ENCODE results near the gene ITIH5.

- TF ChIP-seq, protein P1, sequence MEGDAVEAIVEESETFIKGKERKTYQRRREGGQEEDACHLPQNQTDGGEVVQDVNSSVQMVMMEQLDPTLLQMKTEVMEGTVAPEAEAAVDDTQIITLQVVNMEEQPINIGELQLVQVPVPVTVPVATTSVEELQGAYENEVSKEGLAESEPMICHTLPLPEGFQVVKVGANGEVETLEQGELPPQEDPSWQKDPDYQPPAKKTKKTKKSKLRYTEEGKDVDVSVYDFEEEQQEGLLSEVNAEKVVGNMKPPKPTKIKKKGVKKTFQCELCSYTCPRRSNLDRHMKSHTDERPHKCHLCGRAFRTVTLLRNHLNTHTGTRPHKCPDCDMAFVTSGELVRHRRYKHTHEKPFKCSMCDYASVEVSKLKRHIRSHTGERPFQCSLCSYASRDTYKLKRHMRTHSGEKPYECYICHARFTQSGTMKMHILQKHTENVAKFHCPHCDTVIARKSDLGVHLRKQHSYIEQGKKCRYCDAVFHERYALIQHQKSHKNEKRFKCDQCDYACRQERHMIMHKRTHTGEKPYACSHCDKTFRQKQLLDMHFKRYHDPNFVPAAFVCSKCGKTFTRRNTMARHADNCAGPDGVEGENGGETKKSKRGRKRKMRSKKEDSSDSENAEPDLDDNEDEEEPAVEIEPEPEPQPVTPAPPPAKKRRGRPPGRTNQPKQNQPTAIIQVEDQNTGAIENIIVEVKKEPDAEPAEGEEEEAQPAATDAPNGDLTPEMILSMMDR (IDR thresholded peaks at IDR 0.05; ENCODE audit: poor library complexity, severe bottlenecking), result no peak
- TF ChIP-seq POLR2AphosphoS5 (IDR thresholded peaks at IDR 0.05) (no peak), EZH2 (IDR thresholded peaks at IDR 0.05; ENCODE audit: borderline replicate concordance, insufficient read depth, low read length, poor library complexity, severe bottlenecking) (no peak), RAD21 (conservative IDR thresholded peaks at IDR 0.05) (no peak), EP300 (conservative IDR thresholded peaks at IDR 0.05; ENCODE audit: poor library complexity, severe bottlenecking) (no peak), MXI1 (conservative IDR thresholded peaks at IDR 0.05; ENCODE audit: poor library complexity, severe bottlenecking) (no peak), SMC3 (conservative IDR thresholded peaks at IDR 0.05; ENCODE audit: poor library complexity) (no peak)
Measured at GRCh38 chr10:7622969-7623368, 43.8 kb downstream of the ITIH5 start.
